ENCODE measurements around the gene TSPAN32. TPM values are rescaled to one million over a fixed set of nuclear protein-coding genes. Genes with fewer than 3 reads are reported as not detected.

Gene TSPAN32
- total RNA-seq, 2 experiments from 2014 or later, result 0.69 to 2.0 TPM

GRCh38 chr11:2312232-2313042 lies 10.6 kb downstream of the TSPAN32 start:
- Histone ChIP-seq H4K20me1 (ENCODE audit: insufficient read depth, low read length) (no peaks in the 10 kb centered on the region), H3K36me3 (ENCODE audit: insufficient read depth, low read length) (no peaks in the 10 kb centered on the region), H3K27ac (ENCODE audit: low read depth, low read length, poor library complexity, severe bottlenecking) (no peak overlapping the region), H3K4me2 (ENCODE audit: low read length) (no peak overlapping the region), H3K9me3 (ENCODE audit: low read length) (no peaks in the 10 kb centered on the region), H2AFZ (ENCODE audit: low read length) (no peak overlapping the region), H3K79me2 (ENCODE audit: insufficient read depth, low read depth, low read length) (no peaks in the 10 kb centered on the region), H3K4me3 (ENCODE audit: low read depth, low read length, poor library complexity, severe bottlenecking) (no peak overlapping the region), H3K4me1 (ENCODE audit: insufficient read depth, low read length, poor library complexity, severe bottlenecking) (no peaks in the 10 kb centered on the region), H3K9me2 (ENCODE audit: insufficient read depth, low read length) (no peaks in the 10 kb centered on the region)
- POLR2A ChIA-PET, result no interaction called here
- DNase-seq (ENCODE audit: low spot score), result no peak
- no TSS peak for BruUV-seq (replicated peaks)
- TF ChIP-seq EZH2phosphoT487 (IDR thresholded peaks at IDR 0.05; ENCODE audit: borderline replicate concordance, low read depth, low read length) (no peak), CTCF (conservative IDR thresholded peaks at IDR 0.05; ENCODE audit: low read length) (no peak)
- intact Hi-C loops (cut with micrococcal nuclease; ENCODE audit: unreplicated experiment), result no loop called here
- CTCF ChIA-PET (ENCODE audit: unreplicated experiment), result no interaction called here

- H4K20me1 ChIP-seq (ENCODE audit: insufficient read depth, low read length), result no peaks in the 10 kb centered on the region
- H3K79me2 ChIP-seq (ENCODE audit: insufficient read depth, low read depth, low read length), result no peaks in the 10 kb centered on the region
- H3K27ac ChIP-seq (ENCODE audit: low read depth, low read length, poor library complexity, severe bottlenecking), result no peak overlapping the region
- BruUV-seq (replicated peaks), result no TSS peak
- no peaks in the 10 kb centered on the region for H3K36me3 ChIP-seq (ENCODE audit: insufficient read depth, low read length)
- ChIA-PET POLR2A (no interaction called here), CTCF (ENCODE audit: unreplicated experiment) (no interaction called here)
- no peaks in the 10 kb centered on the region for H3K9me3 ChIP-seq (ENCODE audit: low read length)
- H3K4me3 ChIP-seq (ENCODE audit: low read depth, low read length, poor library complexity, severe bottlenecking), result no peak overlapping the region
- no peak for TF ChIP-seq CTCF (conservative IDR thresholded peaks at IDR 0.05; ENCODE audit: low read length)
- TF ChIP-seq EZH2phosphoT487 (IDR thresholded peaks at IDR 0.05; ENCODE audit: borderline replicate concordance, low read depth, low read length), result no peak
- intact Hi-C loops (cut with micrococcal nuclease; ENCODE audit: unreplicated experiment), result no loop called here
- no peak overlapping the region for H2AFZ ChIP-seq (ENCODE audit: low read length)
- H3K9me2 ChIP-seq (ENCODE audit: insufficient read depth, low read length), result no peaks in the 10 kb centered on the region
- no peak for DNase-seq (ENCODE audit: low spot score)
- no peaks in the 10 kb centered on the region for H3K4me1 ChIP-seq (ENCODE audit: insufficient read depth, low read length, poor library complexity, severe bottlenecking)
- H3K4me2 ChIP-seq (ENCODE audit: low read length), result no peak overlapping the region
These were observed 11.5 kb downstream of the TSPAN32 start for GRCh38 chr11:2313051-2313951.
